Measurements from ENCODE around the gene TLE2. TPM values are rescaled to one million over a fixed set of nuclear protein-coding genes. Genes with fewer than 3 reads are reported as not detected.
"Not testable (repeated sequence)": the region's sequence is repeated elsewhere in the genome, so short reads cannot be mapped to it uniquely, and the experiment has no call there.

Gene TLE2
- total RNA-seq, 1 experiment from 2014 or later = 1.9 TPM

- no peak for DNase-seq (ENCODE audit: extremely low read depth, low read depth)
Measured at GRCh38 chr19:3038214-3038613, 9.1 kb upstream of the TLE2 start.

GRCh38 chr19:3036977-3037544, 8.0 kb upstream of the TLE2 start:
- not testable (repeated sequence) for DNase-seq (ENCODE audit: extremely low read depth, low read depth)

- peak; percentile 78 for DNase-seq (ENCODE audit: extremely low read depth, low read depth)
Measured at GRCh38 chr19:3036119-3036976, 7.3 kb upstream of the TLE2 start.

DNA sequence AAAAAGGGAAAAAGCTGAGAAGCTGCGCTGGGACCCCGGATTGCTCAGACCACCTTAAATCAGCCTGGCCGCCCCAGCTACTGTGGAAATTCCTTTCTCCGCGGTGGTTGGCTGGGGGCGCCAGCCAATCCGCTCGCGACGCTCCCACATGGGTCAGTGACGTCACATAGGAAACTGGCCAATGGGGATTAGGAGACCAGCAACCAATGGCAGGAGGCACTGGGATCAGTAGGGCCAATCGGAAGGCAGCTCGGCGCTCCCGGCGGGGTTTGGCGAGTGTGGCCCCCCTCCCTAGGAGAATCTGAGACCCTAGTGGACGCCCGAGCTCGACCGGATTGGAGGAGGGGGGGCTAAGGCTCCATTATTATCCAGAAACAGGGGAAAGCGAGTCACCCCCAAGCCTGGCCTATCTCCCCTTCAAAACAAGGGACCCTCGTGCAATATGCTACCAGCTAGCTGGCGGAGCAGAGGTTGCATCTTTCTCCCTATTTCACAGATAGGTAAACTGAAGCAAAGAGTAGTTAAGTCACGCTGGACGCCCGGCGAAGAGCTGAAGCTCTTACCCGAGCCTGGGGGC, 6.5 kb upstream of the TLE2 start:
- peak; percentile 98 for DNase-seq (ENCODE audit: extremely low read depth, low read depth)

- DNase-seq (ENCODE audit: extremely low read depth, low read depth) = no peak
Measured at GRCh38 chr19:3034656-3035541, 5.8 kb upstream of the TLE2 start.

DNA sequence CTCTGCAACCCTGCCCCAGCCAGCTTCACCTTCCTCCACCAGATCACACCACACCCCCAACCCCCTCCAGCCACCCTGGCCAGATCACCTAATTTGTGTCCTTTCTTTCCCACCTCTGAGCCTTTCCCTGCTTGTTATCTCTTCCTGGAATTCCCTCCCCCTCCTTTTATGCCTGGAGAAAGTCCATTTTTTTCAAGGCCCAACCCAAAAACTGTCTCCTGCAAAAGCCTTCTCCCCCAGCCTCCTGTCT, 5.3 kb upstream of the TLE2 start:
- no peak for DNase-seq (ENCODE audit: extremely low read depth, low read depth)

DNA sequence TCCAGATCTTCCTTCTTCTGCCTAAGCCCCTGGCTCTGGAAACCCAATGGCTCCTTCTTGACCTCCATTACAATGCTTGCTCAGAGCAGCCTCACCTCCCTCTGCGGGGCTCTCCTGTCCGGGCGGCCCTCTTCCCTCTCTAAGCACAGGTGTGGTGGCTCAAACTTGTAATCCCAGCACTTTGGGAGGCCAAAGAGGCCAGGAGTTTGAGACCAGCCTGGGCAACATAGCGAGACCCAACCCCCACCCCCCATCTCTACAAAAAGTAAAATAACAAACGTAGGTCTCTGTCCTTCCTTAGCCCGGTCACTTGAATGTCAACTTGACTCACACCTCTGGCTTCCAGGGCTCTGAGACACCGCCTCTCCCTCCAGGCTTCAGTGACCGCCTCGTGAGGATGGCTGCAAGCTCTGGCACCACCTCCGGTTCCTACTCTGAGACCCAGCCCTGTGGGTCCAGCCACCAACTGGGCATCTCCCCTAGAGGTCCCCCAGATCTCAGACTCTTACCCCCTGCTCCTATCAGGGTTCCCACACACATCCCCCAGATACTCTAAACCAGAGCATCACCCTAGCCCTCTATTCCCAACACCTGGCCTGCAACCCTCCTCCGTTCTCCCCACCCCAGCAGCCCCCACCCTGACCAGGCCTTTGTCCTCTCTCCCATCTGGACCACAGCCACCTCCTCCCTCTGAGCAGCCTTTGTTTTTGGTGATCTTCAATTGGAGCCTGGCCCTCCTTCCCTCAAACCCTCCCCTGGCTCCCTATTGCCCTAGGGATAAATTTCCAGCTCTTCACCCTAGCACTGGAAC, 4.7 kb upstream of the TLE2 start:
- no peak for DNase-seq (ENCODE audit: extremely low read depth, low read depth)

GRCh38 chr19:3031607-3031867, 2.5 kb upstream of the TLE2 start:
- no peak for DNase-seq (ENCODE audit: extremely low read depth, low read depth)

GRCh38 chr19:3028305-3029064, 595 bp downstream of the TLE2 start:
- DNase-seq (ENCODE audit: extremely low read depth, low read depth) = no peak

DNA sequence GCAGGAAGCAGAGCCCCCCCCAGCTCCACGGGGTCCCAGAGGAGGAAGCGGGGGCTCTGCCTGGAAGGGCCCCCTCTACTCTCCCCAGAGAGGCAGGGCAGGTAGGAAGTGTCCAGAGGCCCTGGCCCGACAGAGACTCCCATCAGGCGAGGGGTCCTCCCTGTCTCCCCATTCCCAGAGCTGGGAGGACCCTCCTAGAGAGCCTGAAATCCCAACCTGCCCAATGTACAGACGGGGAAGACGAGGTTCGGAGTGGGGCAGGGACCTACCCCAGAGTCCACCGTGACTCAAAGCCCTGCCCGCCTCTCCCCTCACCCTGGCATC, 1.1 kb downstream of the TLE2 start:
- no peak for DNase-seq (ENCODE audit: extremely low read depth, low read depth)

DNA sequence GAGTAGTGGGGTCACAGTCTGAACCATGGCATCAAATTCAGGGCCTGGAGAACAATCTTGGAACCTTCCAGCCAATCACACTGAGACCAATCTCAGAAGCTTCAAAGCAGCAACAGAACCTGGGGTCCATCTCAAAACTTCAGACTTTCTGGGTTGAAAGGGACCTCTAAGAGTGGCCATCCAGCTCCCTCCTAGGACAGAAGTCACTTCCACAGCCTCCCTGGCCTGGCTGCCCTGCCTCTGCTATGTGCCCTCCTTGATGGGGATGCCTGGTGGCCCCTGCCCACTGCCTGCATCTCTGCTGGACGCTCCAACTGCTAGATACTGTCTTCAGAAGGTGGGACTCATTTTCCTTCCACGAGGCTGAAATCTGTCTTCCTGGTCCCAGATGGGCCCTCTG, 1.8 kb downstream of the TLE2 start:
- no peak for DNase-seq (ENCODE audit: extremely low read depth, low read depth)

DNA sequence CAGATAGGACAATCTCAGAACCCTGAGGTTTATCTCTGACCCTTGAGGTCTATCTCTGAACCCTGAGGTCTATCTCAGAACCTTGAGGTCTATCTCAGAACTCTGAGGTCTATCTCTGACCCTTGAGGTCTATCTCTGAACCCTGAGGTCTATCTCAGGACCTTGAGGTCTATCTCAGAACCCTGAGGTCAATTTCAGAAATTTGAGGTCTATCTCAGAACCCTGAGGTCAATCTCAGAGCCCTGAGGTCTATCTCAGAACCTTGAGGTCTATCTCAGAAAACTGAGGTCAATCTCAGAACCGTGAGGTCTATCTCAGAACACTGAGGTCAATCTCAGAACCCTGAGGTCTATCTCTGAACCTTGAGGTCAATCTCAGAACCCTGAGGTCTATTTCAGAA, 2.3 kb downstream of the TLE2 start:
- no peak for DNase-seq (ENCODE audit: extremely low read depth, low read depth)

GRCh38 chr19:3025549-3025886, 3.6 kb downstream of the TLE2 start:
- no peak for DNase-seq (ENCODE audit: extremely low read depth, low read depth)

DNA sequence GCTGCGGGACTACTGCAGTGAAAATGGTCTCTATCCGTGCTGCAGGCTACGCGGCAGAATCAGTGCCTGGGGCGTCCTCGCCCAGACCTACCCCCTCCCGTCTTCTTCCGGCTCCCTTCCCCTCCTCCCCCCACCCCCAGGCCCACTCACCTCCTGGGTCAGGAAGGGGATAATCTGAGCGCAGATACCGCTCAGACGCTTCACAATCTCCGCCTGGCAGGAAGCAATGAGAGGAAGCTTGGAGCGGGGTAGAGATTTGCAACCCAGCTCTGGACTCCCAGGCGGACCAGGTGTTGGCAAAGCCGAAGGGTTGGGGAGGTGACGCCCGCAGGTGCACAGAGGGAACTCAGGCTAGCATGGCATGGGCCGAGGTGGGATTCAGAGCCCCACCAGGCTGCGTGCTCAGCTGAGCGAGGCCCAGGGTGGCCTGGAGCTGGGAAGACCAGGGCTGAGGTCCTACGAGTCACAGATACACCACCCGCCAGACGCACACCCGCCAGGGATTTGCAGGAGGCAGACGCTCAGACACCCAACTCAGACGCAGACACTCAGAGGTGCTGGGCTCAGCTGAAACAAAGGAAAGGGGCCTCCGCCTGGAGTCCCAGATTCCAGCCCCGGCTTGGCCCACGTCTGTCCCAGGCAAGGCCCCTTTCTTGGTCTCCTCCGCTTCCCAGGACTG, 4.1 kb downstream of the TLE2 start:
- no peak for DNase-seq (ENCODE audit: extremely low read depth, low read depth)

DNA sequence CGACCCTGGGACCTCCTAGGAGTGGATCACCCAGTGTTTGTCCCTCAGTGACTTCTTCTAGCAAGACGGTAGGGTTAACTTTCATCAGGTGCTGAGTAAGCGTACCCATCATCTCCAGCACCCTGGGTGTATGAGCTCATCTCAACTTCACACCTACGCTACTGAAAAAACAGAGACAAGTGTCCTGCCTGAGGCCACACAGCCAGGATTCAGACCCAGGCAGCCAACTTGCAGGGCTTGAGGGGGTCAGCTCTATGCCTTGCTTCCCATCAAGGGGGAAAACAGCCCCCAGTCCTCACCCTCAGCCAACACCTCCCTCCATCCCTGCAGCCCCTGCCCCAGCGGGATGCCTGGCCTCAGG, 4.6 kb downstream of the TLE2 start:
- DNase-seq (ENCODE audit: extremely low read depth, low read depth) = no peak

DNA sequence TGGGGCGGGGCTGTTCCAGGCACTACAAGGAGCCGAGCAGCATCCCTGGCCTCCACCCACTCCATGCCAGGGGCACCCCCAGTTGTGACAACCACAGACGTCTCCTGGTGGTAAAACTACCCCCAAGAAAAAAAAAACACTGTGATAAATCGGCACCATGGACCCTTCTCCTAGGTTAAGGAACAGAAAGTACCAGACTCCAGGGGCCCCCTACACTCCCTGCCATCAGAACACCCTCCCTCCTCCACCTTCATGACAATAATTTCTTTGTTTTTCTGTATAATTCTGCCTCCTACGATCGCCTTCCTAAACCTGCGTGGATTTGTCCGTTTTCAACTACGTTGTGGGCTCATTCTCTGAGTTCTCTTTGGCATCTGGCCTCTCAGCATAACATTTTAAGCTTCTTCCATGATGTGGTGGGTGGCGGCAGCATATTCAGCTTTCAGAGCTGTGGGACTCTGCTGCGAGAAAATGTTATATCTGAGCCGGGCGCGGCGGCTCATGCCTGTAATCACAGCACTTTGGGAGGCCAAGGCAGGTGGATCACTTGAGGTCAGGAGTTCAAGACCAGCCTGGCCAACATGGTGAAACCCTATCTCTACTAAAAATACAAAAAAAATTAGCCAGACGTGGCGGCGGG, 8.6 kb downstream of the TLE2 start:
- DNase-seq (ENCODE audit: extremely low read depth, low read depth) = no peak

DNA sequence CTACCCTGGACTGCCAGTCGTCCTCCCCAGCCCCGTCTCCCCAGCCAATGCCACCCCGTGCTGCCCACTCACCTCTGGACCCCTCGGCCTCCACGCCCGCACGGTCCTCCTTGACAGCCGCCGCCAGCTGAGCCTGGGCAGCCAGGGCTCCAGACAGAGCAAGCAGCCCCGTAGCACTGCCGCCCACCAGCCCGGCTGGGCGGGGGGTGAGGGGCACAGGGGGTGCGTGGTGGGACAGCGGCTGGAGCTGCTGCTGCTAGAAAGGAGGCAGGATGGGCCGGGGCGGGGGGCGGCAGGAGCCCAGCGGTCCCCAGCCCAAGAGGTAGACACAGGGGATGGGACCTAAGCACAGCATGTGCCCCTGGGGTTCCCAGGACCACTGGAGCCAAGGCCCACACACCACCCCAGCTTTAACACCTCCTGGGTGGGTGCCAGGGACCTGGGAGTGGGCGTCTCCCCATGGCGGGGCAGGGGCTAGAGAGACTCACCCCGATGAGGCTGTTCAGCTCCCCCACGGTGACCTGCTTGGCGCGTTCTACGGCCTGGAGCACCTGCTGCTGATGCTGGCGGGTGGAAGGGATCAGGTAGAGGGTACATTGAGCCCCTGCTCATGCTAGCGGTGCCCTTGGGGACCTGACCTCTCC, 9.7 kb downstream of the TLE2 start:
- no peak for DNase-seq (ENCODE audit: extremely low read depth, low read depth)

- DNase-seq (ENCODE audit: extremely low read depth, low read depth) = no peak
Measured at GRCh38 chr19:3017923-3018322, 11.2 kb downstream of the TLE2 start.
